ENCODE results near the gene FKBP6. TPM values are rescaled to one million over a fixed set of nuclear protein-coding genes. Genes with fewer than 3 reads are reported as not detected.

Gene FKBP6
- total and polyA plus RNA-seq, 2 donors (not counting 1 experiment from before 2014, with no cell fraction given) = not detected

DNA sequence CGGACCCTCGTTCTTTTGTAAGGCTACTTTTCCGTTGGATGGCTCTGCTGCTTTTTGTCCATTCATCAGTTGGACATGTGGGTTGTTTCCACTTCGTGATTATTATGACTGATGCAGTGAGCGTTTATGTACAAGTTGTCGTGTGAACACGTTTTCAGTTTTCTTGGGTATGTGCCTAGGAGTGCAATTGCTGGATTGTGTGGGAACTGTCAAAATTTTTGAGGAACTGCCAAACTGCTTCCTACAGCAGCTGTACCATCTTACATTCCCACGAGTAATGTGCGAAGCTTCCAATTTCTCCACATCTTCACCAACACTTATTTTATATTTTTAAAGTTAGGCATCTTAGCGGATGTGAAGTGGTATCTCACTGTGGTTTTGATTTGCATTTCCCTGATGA is 10.4 kb downstream of the FKBP6 start:
- no peak overlapping the region for H2AFZ ChIP-seq (ENCODE audit: low read length)
- peaks cover 11% of the 10 kb centered on the region for H3K27me3 ChIP-seq (ENCODE audit: control insufficient read depth, insufficient read depth, low read length)
- no peak overlapping the region for H3K4me3 ChIP-seq (replicated peaks in 1 of 4; ENCODE audit: control extremely low read depth in 1 of 4, insufficient read depth in 1 of 4, low read depth in 3 of 4, low read length in 4 of 4)
- peaks cover 5% of the 10 kb centered on the region for H3K4me1 ChIP-seq (ENCODE audit: control insufficient read depth, extremely low read depth, insufficient read depth, low read length)
- H3K36me3 ChIP-seq (ENCODE audit: control insufficient read depth, insufficient read depth, low read length) = no peaks in the 10 kb centered on the region
- no peak overlapping the region for H3K4me2 ChIP-seq (ENCODE audit: extremely low read depth, insufficient read depth, low read length)
- no peak overlapping the region for H3K27ac ChIP-seq (ENCODE audit: insufficient read depth, low read length)
- H3K79me2 ChIP-seq (ENCODE audit: control insufficient read depth, insufficient read depth, low read length) = no peaks in the 10 kb centered on the region
- H3K9me3 ChIP-seq (ENCODE audit: control insufficient read depth, insufficient read depth, low read depth, low read length) = no peaks in the 10 kb centered on the region
- H4K20me1 ChIP-seq (ENCODE audit: control insufficient read depth, extremely low read depth, insufficient read depth, low read length) = no peaks in the 10 kb centered on the region
- H3K9ac ChIP-seq (ENCODE audit: insufficient read depth, low read length) = no peak overlapping the region
- peak; percentile 8 to 84 for DNase-seq (ENCODE audit: low read depth in 2 of 2)
- TF ChIP-seq, protein P1, sequence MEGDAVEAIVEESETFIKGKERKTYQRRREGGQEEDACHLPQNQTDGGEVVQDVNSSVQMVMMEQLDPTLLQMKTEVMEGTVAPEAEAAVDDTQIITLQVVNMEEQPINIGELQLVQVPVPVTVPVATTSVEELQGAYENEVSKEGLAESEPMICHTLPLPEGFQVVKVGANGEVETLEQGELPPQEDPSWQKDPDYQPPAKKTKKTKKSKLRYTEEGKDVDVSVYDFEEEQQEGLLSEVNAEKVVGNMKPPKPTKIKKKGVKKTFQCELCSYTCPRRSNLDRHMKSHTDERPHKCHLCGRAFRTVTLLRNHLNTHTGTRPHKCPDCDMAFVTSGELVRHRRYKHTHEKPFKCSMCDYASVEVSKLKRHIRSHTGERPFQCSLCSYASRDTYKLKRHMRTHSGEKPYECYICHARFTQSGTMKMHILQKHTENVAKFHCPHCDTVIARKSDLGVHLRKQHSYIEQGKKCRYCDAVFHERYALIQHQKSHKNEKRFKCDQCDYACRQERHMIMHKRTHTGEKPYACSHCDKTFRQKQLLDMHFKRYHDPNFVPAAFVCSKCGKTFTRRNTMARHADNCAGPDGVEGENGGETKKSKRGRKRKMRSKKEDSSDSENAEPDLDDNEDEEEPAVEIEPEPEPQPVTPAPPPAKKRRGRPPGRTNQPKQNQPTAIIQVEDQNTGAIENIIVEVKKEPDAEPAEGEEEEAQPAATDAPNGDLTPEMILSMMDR (conservative IDR thresholded peaks at IDR 0.05 in 1 of 2, IDR thresholded peaks at IDR 0.05 in 1 of 2; ENCODE audit: low read depth in 1 of 2, low read length in 2 of 2) = no peak
- TF ChIP-seq EZH2 (IDR thresholded peaks at IDR 0.05; ENCODE audit: low read length, missing control alignments) = no peak

DNA sequence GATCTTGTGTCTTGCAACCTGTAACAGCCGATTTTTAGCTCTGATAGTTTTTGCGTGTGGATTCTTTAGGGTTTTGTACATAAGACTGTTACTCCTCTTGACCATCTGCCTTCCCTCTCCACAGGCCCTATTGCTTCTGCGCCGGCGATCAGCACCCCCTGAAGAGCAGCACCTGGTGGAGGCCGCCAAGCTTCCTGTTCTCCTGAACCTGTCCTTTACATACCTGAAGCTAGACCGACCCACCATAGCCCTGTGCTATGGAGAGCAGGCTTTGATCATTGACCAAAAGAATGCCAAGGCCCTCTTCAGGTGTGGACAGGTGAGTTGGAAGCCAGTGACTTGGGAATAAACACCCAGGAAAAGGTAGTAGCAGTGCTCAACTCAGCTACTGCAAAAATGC is 12.6 kb downstream of the FKBP6 start:
- peaks cover 5% of the 10 kb centered on the region for H3K4me1 ChIP-seq (ENCODE audit: control insufficient read depth, extremely low read depth, insufficient read depth, low read length)
- H3K4me3 ChIP-seq (replicated peaks in 1 of 4; ENCODE audit: control extremely low read depth in 1 of 4, insufficient read depth in 1 of 4, low read depth in 3 of 4, low read length in 4 of 4) = no peak overlapping the region
- H3K27me3 ChIP-seq (ENCODE audit: control insufficient read depth, insufficient read depth, low read length) = peaks cover 5% of the 10 kb centered on the region
- no peak overlapping the region for H3K27ac ChIP-seq (ENCODE audit: insufficient read depth, low read length)
- H3K4me2 ChIP-seq (ENCODE audit: extremely low read depth, insufficient read depth, low read length) = no peak overlapping the region
- no peak overlapping the region for H2AFZ ChIP-seq (ENCODE audit: low read length)
- no peaks in the 10 kb centered on the region for H3K36me3 ChIP-seq (ENCODE audit: control insufficient read depth, insufficient read depth, low read length)
- H3K9ac ChIP-seq (ENCODE audit: insufficient read depth, low read length) = no peak overlapping the region
- H3K9me3 ChIP-seq (ENCODE audit: control insufficient read depth, insufficient read depth, low read depth, low read length) = no peaks in the 10 kb centered on the region
- no peaks in the 10 kb centered on the region for H4K20me1 ChIP-seq (ENCODE audit: control insufficient read depth, extremely low read depth, insufficient read depth, low read length)
- no peak for TF ChIP-seq EZH2 (IDR thresholded peaks at IDR 0.05; ENCODE audit: low read length, missing control alignments)
- TF ChIP-seq, protein P1 (conservative IDR thresholded peaks at IDR 0.05 in 1 of 2, IDR thresholded peaks at IDR 0.05 in 1 of 2; ENCODE audit: low read depth in 1 of 2, low read length in 2 of 2) = no peak
- no peak for DNase-seq (ENCODE audit: low read depth in 2 of 2)
- H3K79me2 ChIP-seq (ENCODE audit: control insufficient read depth, insufficient read depth, low read length) = no peaks in the 10 kb centered on the region

DNA sequence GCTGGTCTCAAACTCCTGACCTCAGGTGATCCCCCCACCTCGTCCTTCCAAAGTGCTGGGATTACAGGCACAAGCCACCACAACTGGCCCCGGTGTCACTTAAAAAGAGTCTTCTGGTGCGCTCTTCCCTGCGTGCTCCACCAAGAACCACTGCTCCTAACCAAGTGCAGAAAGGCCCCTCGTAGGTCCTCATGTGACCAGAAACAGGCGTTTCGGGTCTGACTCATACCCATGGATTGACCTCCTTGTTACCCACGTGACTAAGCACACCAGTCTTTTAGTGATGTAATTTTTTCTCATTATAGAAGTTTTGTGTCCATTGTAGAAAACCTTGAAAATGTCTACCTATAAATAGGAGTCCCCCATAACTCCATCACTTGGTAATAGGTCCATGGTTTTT is 13.9 kb downstream of the FKBP6 start:
- peak; percentile 76 to 87 for DNase-seq (ENCODE audit: low read depth in 2 of 2)
- H3K4me2 ChIP-seq (ENCODE audit: extremely low read depth, insufficient read depth, low read length) = no peak overlapping the region

More for the DNA sequence above, 13.9 kb downstream of the FKBP6 start:
- Histone ChIP-seq H3K9me3 (ENCODE audit: control insufficient read depth, insufficient read depth, low read depth, low read length) (no peaks in the 10 kb centered on the region), H4K20me1 (ENCODE audit: control insufficient read depth, extremely low read depth, insufficient read depth, low read length) (no peaks in the 10 kb centered on the region), H3K27ac (ENCODE audit: insufficient read depth, low read length) (no peak overlapping the region), H3K4me1 (ENCODE audit: control insufficient read depth, extremely low read depth, insufficient read depth, low read length) (peaks cover 5% of the 10 kb centered on the region), H3K79me2 (ENCODE audit: control insufficient read depth, insufficient read depth, low read length) (no peaks in the 10 kb centered on the region), H3K36me3 (ENCODE audit: control insufficient read depth, insufficient read depth, low read length) (no peaks in the 10 kb centered on the region), H2AFZ (ENCODE audit: low read length) (no peak overlapping the region), H3K4me3 (replicated peaks in 1 of 4; ENCODE audit: control extremely low read depth in 1 of 4, insufficient read depth in 1 of 4, low read depth in 3 of 4, low read length in 4 of 4) (no peak overlapping the region), H3K27me3 (ENCODE audit: control insufficient read depth, insufficient read depth, low read length) (peaks cover 4% of the 10 kb centered on the region), H3K9ac (ENCODE audit: insufficient read depth, low read length) (no peak overlapping the region)
- TF ChIP-seq, protein P1 (conservative IDR thresholded peaks at IDR 0.05 in 1 of 2, IDR thresholded peaks at IDR 0.05 in 1 of 2; ENCODE audit: low read depth in 1 of 2, low read length in 2 of 2) = no peak
- TF ChIP-seq EZH2 (IDR thresholded peaks at IDR 0.05; ENCODE audit: low read length, missing control alignments) = no peak
